Uterus (tissue), 2 donors: ENCODE results near the gene DGLUCY.

Experiments
- POLR2A ChIP-seq, 2 donors: fragments of 450-650 bp; IDR thresholded peaks; one replicate each; pipeline ENCODE4 v1.6.1; 2016; ENCODE audit warnings: antibody characterized with exemption in 2 of 2, mild to moderate bottlenecking in 1 of 2, moderate library complexity in 1 of 2
- TF ChIP-seq, protein P1 (sequence below), 4 experiments: fragments of 200-600 bp in 2 of 4; fragments of 450-650 bp in 2 of 4; sonication (generic) in 2 of 4; IDR thresholded peaks; one replicate each; pipeline ENCODE4 v1.5.1; 2016 to 2019; ENCODE audit warnings: antibody characterized with exemption in 4 of 4, mild to moderate bottlenecking in 2 of 4, moderate library complexity in 1 of 4

DNA sequence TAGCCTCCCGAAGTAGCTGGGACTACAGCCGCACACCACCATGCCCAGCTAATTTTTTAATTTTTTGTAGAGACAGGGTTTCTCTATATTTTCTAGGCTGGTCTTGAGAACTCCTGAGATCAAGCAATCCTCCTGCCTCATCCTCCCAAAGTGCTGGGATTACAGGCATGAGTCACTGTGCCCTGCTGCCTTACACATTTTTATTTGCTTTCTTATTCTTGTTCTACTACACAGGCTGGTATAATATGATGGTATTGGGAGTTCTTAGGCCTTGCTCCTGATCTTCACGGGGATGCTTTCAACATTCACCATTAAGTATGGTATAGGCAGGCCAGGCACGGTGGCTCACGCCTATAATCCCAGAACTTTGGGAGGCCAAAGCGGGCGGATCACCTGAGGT lies 21.2 kb downstream of the DGLUCY start:
- TF ChIP-seq POLR2A (IDR thresholded peaks at IDR 0.05) = no peak
- TF ChIP-seq, protein P1, sequence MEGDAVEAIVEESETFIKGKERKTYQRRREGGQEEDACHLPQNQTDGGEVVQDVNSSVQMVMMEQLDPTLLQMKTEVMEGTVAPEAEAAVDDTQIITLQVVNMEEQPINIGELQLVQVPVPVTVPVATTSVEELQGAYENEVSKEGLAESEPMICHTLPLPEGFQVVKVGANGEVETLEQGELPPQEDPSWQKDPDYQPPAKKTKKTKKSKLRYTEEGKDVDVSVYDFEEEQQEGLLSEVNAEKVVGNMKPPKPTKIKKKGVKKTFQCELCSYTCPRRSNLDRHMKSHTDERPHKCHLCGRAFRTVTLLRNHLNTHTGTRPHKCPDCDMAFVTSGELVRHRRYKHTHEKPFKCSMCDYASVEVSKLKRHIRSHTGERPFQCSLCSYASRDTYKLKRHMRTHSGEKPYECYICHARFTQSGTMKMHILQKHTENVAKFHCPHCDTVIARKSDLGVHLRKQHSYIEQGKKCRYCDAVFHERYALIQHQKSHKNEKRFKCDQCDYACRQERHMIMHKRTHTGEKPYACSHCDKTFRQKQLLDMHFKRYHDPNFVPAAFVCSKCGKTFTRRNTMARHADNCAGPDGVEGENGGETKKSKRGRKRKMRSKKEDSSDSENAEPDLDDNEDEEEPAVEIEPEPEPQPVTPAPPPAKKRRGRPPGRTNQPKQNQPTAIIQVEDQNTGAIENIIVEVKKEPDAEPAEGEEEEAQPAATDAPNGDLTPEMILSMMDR (IDR thresholded peaks at IDR 0.05) = no peak
